GM10847 (cell line): ENCODE results near the gene HES5.
A peak's percentile ranks its signal among the peaks of the same experiment; 100 is the strongest.

Source experiments
- POLR2A ChIP-seq: IDR thresholded peaks from 2 replicates; pipeline ENCODE4 v1.6.1; 2011; ENCODE audit not compliant: insufficient read length; ENCODE audit errors: extremely low read depth

HES5 gene

DNA sequence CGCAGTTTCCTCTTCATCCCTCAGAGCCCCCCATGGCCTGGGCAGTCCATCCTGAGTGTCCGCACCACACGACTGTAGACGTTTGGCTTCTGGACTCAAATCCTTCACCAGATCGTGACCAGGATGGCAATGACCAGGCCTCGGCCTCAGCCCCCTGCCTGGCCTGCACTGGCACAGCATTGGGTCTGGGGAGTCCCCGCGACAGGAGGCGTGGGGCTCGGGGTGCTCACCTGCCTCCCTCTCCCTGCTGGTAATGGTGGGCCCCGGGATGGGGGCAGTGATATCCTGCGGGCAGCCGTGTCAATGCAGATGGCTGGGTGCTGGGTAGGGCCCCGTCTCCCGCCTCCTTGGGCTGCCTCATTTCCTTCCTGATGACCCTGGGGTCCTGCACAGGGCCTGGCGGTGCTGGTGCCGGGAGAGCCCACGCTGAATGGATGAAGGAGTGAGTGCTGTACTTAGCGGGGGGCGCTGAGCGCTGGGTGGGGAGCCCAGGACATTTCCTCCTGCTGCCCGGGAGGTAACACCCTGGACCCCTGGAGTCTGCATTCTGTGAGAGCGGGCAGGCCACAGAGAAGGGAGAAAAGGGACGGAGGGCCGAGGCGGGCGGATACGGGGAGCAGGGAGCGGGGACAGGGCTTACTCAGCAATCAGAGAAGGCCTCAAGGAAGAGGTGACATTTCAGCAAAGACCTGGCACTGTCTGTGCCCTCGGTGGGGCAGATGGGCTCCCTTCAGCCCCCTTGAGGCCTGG is 24.0 kb upstream of the HES5 start:
- no peak for TF ChIP-seq POLR2A

- no peak for TF ChIP-seq POLR2A
Measured at GRCh38 chr1:2552189-2552588, 22.1 kb upstream of the HES5 start.

DNA sequence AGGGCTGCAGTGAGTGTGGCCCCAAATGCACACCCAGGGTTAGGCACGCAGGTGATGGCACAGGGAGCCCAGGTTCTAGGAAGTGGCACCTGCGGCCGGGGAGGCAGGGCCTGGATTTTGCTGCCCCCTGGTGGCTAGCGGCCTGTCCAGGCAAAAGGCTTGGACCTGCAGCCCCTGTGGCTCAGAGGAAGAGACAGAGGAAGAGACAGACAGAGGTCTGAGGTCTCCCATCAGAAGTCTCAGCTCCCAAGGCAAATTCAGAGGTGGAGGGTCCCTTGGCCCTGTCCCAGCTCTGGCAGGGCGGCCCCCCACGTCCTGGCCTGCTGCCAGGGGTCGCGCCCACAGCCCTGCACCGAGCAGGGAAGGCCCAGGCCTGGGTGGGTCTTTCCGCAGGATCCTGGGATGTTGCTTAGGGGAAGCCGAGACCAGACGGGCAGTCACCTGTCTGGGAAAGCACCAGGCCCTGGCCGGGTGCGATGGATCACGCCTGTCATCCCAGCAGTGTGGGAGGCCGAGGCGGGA is 18.1 kb upstream of the HES5 start:
- TF ChIP-seq POLR2A, result no peak

DNA sequence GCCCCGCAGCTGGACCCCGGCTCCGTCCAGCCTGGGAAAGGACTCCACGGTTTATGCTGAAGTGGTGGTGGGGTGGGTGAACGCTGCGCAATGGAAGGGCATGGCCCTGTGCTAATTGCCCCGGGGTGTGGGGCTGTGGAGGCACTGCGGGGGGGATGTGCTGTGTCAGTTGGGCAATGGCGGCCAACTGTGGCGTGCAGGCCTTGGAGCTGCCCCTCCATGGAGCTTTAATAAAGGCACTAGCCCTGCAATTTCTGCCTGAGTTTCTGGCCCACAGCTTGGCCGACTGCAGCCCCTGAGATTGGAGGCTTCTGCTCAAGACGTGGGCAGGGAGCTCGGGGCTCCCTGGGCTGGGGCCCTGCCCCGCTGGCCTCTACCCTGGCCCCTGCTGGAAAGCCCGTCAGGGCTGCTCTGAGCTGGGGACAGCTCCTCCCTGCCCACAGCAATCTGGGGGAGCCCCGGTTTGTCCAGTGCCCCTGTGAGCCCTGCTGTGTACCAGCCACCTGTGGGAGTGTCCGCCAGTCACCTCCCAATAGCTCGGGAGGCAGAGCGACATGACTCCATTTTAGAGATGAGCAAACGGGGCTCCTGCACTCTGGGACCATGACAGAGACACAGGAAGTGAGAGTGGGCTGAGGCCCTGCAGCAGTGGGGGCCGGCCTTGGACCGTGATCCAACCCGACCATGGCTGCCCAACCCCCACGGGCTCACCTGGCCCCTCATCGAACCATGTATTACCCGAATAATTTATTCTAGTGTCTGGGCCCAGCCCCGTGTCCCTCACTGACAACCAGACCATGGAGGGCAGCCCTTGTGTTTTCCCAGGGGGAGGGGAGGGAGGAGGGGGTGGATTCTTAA is 17.4 kb upstream of the HES5 start:
- TF ChIP-seq POLR2A, result peak; percentile 13

GRCh38 chr1:2546515-2547209 is 16.6 kb upstream of the HES5 start:
- peak; percentile 40 for TF ChIP-seq POLR2A

DNA sequence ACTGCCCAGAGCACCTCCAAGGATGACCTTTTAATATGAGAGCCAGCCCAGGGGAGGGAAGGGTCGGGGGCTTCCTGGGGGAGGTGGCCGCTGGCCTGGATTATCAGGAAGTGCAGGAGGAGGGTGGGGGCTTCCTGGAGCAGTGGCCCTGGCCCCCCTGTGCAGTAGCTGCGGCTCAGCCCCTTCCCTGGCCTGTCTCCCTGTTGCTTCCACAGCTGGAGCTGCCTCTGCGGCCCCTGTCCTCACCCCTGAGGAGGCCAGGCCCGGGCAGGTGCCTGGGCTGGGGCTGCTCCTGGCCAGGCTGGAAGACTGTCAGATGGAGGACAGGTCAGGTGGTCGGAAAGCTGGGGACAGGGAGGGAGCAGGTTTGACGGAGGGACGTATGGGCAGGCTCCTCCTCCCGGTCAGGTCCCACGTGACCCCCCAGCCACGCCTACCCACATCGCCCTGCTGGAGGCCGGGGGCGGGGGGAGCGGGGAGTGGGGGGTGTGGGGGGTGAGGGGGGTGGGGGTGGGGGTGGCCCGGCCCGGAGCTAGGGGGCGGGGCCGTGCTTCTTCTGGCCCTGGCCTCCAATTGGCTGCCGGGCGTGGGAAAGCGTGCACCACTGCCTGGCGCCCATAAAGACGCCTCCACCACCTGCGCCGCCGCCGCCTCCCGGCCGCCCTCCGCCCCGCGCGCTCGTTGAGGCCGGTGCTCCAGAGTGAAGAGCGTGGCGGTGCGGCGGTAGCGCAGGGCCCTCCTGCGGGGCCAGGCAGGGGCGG is 15.9 kb upstream of the HES5 start:
- TF ChIP-seq POLR2A, result peak; percentile 97

- no peak for TF ChIP-seq POLR2A
Measured at GRCh38 chr1:2544875-2545640, 15.0 kb upstream of the HES5 start.

GRCh38 chr1:2544093-2544874 is 14.2 kb upstream of the HES5 start:
- no peak for TF ChIP-seq POLR2A

DNA sequence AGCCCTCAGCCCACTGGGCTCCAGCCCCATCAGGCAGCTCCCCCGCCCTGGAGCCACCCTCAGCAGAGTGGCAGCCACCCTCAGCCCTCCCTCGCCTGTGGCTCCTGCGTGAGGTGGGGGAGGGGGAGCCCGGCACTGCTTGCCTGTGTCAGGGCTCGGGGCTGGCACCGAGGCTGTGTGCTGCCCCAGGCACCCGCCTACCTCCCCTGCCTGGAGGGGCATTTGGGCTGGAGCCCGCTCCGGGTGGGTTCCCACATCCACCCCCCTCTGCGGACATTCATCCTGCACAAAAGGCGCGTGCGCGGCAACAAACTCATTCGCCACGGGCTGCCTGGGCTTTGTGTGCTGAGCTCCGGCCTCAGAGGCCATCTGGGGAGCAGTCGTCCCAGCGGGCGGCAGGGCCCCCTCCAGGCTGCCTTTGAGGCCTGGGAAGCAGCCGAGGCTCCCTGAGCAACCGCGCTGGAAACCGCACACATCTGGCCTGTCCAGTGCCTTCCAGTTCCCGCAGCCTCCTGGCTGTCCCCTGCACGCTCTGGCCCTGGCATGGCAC is 13.6 kb upstream of the HES5 start:
- no peak for TF ChIP-seq POLR2A

GRCh38 chr1:2542246-2542915 is 12.3 kb upstream of the HES5 start:
- no peak for TF ChIP-seq POLR2A

- TF ChIP-seq POLR2A, result no peak
Measured at GRCh38 chr1:2541619-2542245, 11.7 kb upstream of the HES5 start.
